ENCODE results near the gene PRPS1. TPM values are rescaled to one million over a fixed set of nuclear protein-coding genes. Genes with fewer than 3 reads are reported as not detected.

PRPS1 gene
- total and polyA plus RNA-seq, 9 of the 15 experiments (the other 6 are each of a cell fraction or from before 2014, with no cell fraction given) = 47.8 to 175 (median 79.6) TPM

- WGBS (ENCODE audit: insufficient coverage, low coverage, missing lambda C conversion rate) = 0% methylated on average over 2 of the region's 2 CpGs
- Histone ChIP-seq H3K27ac (ENCODE audit: extremely low read depth, low read depth, low read length) (no peak overlapping the region), H4K20me1 (replicated peaks; ENCODE audit: control insufficient read depth, insufficient read depth, low read length) (no peaks in the 10 kb centered on the region), H3K4me1 (replicated peaks in 1 of 2; ENCODE audit: control insufficient read depth in 2 of 2, insufficient read depth in 2 of 2, low read length in 2 of 2) (no peaks in the 10 kb centered on the region; a peak in 1 of 5 replicates), H3K9me1 (ENCODE audit: control insufficient read depth, insufficient read depth, low read length) (no peaks in the 10 kb centered on the region), H3K4me3 (no peak overlapping the region), H3K9ac (ENCODE audit: insufficient read depth in 1 of 2, low read depth in 2 of 2, low read length in 2 of 2) (no peak overlapping the region), H3K79me2 (ENCODE audit: control insufficient read depth, insufficient read depth, low read length) (no peaks in the 10 kb centered on the region), H3K36me3 (ENCODE audit: control insufficient read depth, insufficient read depth, low read length) (no peaks in the 10 kb centered on the region), H3K9me3 (replicated peaks; ENCODE audit: control insufficient read depth, insufficient read depth, low read depth, low read length) (no peaks in the 10 kb centered on the region), H2AFZ (ENCODE audit: low read depth, low read length) (no peak overlapping the region), H3K27me3 (ENCODE audit: control insufficient read depth in 2 of 2, insufficient read depth in 2 of 2, low read length in 2 of 2) (peaks cover 0 to 15% of the 10 kb centered on the region in 2 experiments; a peak in 2 of 5 replicates), H3K4me2 (ENCODE audit: insufficient read depth, low read length) (no peak overlapping the region)
- in situ Hi-C loops (cut with MboI) = no loop called here
- TF ChIP-seq NFIC (IDR thresholded peaks at IDR 0.05) (peak; percentile 47; the same call in 1 of the 2 replicates), ARNT (IDR thresholded peaks at IDR 0.05) (no peak)
- intact Hi-C loops (cut with micrococcal nuclease) = no loop called here
- FAIRE-seq (no peak), DNase-seq (ENCODE audit: extremely low read depth in 1 of 4, low spot score in 3 of 4) (no peak), ATAC-seq (no peak)
- ChIA-PET CTCF (ENCODE audit: low intra/inter-chr PET ratio) (no interaction called here), POLR2A (interaction anchor here (1.0 kb wide), 1 partner anchor 17 kb away, joined by 3 read pairs; no protein-coding TSS in a partner anchor)
- BruUV-seq (replicated peaks) = no TSS peak
These were observed 17.6 kb upstream of the PRPS1 start for GRCh38 chrX:107610667-107611066.

- in situ Hi-C loops (cut with MboI) (no loop called here), intact Hi-C loops (cut with micrococcal nuclease) (no loop called here)
- WGBS (ENCODE audit: insufficient coverage, low coverage, missing lambda C conversion rate) = 5% methylated on average over 7 of the region's 7 CpGs
- ChIA-PET POLR2A (interaction anchor here (1.5 kb wide), 1 partner anchor 9 kb away, joined by 4 read pairs; the partner anchor contains the start of gene PRPS1), CTCF (ENCODE audit: low intra/inter-chr PET ratio) (no interaction called here)
- Histone ChIP-seq H3K79me2 (ENCODE audit: control insufficient read depth, insufficient read depth, low read length) (no peaks in the 10 kb centered on the region), H3K4me2 (ENCODE audit: insufficient read depth, low read length) (no peak overlapping the region), H3K36me3 (ENCODE audit: control insufficient read depth, insufficient read depth, low read length) (no peaks in the 10 kb centered on the region), H3K27ac (ENCODE audit: extremely low read depth, low read depth, low read length) (no peak overlapping the region), H3K9ac (ENCODE audit: insufficient read depth in 1 of 2, low read depth in 2 of 2, low read length in 2 of 2) (no peak overlapping the region), H3K4me1 (replicated peaks in 1 of 2; ENCODE audit: control insufficient read depth in 2 of 2, insufficient read depth in 2 of 2, low read length in 2 of 2) (no peaks in the 10 kb centered on the region; a peak in 1 of 5 replicates), H4K20me1 (replicated peaks; ENCODE audit: control insufficient read depth, insufficient read depth, low read length) (no peaks in the 10 kb centered on the region), H3K27me3 (ENCODE audit: control insufficient read depth in 2 of 2, insufficient read depth in 2 of 2, low read length in 2 of 2) (peaks cover 0 to 17% of the 10 kb centered on the region in 2 experiments; a peak in 2 of 5 replicates), H2AFZ (ENCODE audit: low read depth, low read length) (no peak overlapping the region), H3K4me3 (no peak overlapping the region), H3K9me1 (ENCODE audit: control insufficient read depth, insufficient read depth, low read length) (no peaks in the 10 kb centered on the region), H3K9me3 (replicated peaks; ENCODE audit: control insufficient read depth, insufficient read depth, low read depth, low read length) (no peaks in the 10 kb centered on the region)
- DNase-seq (ENCODE audit: extremely low read depth in 1 of 4, low spot score in 3 of 4) = no peak
- ATAC-seq = no peak
- FAIRE-seq = no peak
- TF ChIP-seq CEBPG (CRISPR knock-in tag; IDR thresholded peaks at IDR 0.05) (no peak), CEBPG (tag; conservative IDR thresholded peaks at IDR 0.05 in 1 of 2, IDR thresholded peaks at IDR 0.05 in 1 of 2) (peak; percentile 21 to 34; a peak in 1 of 4 replicates), ATF3 (IDR thresholded peaks at IDR 0.05) (peak; percentile 62), ATF3 (CRISPR knock-in tag; conservative IDR thresholded peaks at IDR 0.05) (no peak), ZNF668 (CRISPR knock-in tag; IDR thresholded peaks at IDR 0.05) (no peak)
- BruUV-seq (replicated peaks) = no TSS peak
These were observed 8.4 kb upstream of the PRPS1 start for GRCh38 chrX:107619885-107620322.
